HEK293 (cell line): ENCODE data around the gene MICU1.

Experiments
- BCL11A ChIP-seq: fragments of 450-650 bp; formaldehyde crosslinking; IDR thresholded peaks from 2 replicates; pipeline ENCODE4 v1.5.1; 2016; ENCODE audit warnings: low read depth, missing biosample characterization, missing genetic modification characterization
- BCL6B ChIP-seq: fragments of 450-650 bp; formaldehyde crosslinking; IDR thresholded peaks from 2 replicates; pipeline ENCODE4 v1.5.1; 2017; ENCODE audit warnings: missing biosample characterization, missing genetic modification characterization
- CTCF ChIP-seq: fragments of 450-650 bp; formaldehyde crosslinking; IDR thresholded peaks from 2 replicates; pipeline ENCODE4 v1.5.1; 2016; ENCODE audit warnings: missing biosample characterization, missing genetic modification characterization
- MYNN ChIP-seq: fragments of 450-650 bp; formaldehyde crosslinking; IDR thresholded peaks from 2 replicates; pipeline ENCODE4 v1.5.1; 2016; ENCODE audit warnings: missing biosample characterization, missing genetic modification characterization, borderline replicate concordance
- REST ChIP-seq: fragments of 450-650 bp; formaldehyde crosslinking; IDR thresholded peaks from 2 replicates; pipeline ENCODE4 v1.5.1; 2016; ENCODE audit warnings: missing biosample characterization, missing genetic modification characterization
- SETDB1 ChIP-seq: IDR thresholded peaks from one replicate; pipeline ENCODE4 v1.6.1; 2017; ENCODE audit warnings: mild to moderate bottlenecking, low read length, moderate library complexity, mixed read lengths; ENCODE audit not compliant: insufficient read length
- YY1 ChIP-seq: fragments of 450-650 bp; formaldehyde crosslinking; IDR thresholded peaks from 2 replicates; pipeline ENCODE4 v1.5.1; 2018; ENCODE audit warnings: missing biosample characterization, missing genetic modification characterization
- ZBTB26 ChIP-seq: fragments of 450-650 bp; formaldehyde crosslinking; optimal IDR thresholded peaks from 2 replicates; pipeline ENCODE3; 2016; ENCODE audit warnings: missing biosample characterization, mild to moderate bottlenecking, missing genetic modification characterization
- ZNF292 ChIP-seq: fragments of 450-650 bp; formaldehyde crosslinking; IDR thresholded peaks from 2 replicates; pipeline ENCODE4 v1.5.1; 2016; ENCODE audit warnings: low read depth, missing biosample characterization, missing genetic modification characterization, borderline replicate concordance
- ZNF324 ChIP-seq: fragments of 450-650 bp; formaldehyde crosslinking; IDR thresholded peaks from 2 replicates; pipeline ENCODE4 v1.5.1; 2016; ENCODE audit warnings: missing biosample characterization, missing genetic modification characterization
- ZNF362 ChIP-seq: fragments of 450-650 bp; formaldehyde crosslinking; IDR thresholded peaks from 2 replicates; pipeline ENCODE4 v1.5.1; 2016; ENCODE audit warnings: missing biosample characterization, missing genetic modification characterization
- ZNF549 ChIP-seq: fragments of 450-650 bp; IDR thresholded peaks from 2 replicates; pipeline ENCODE4 v1.5.1; 2018; ENCODE audit warnings: missing biosample characterization, missing genetic modification characterization, mild to moderate bottlenecking, inconsistent platforms, moderate library complexity
- ZNF558 ChIP-seq: fragments of 450-650 bp; formaldehyde crosslinking; IDR thresholded peaks from 2 replicates; pipeline ENCODE4 v1.5.1; 2016; ENCODE audit warnings: missing biosample characterization, missing genetic modification characterization
- ZNF560 ChIP-seq: fragments of 450-650 bp; formaldehyde crosslinking; IDR thresholded peaks from 2 replicates; pipeline ENCODE4 v1.5.1; 2017; ENCODE audit warnings: missing biosample characterization, missing genetic modification characterization, borderline replicate concordance

GRCh38 chr10:72653383-72654096 lies 27.7 kb upstream of the MICU1 start:
- TF ChIP-seq CTCF (tag by site-specific recombination) (no peak), ZNF549 (tag by site-specific recombination) (no peak), ZNF292 (tag by site-specific recombination) (no peak), ZNF560 (tag by site-specific recombination) (no peak), REST (tag by site-specific recombination) (no peak), BCL6B (tag by site-specific recombination) (no peak), YY1 (tag by site-specific recombination) (no peak), ZNF324 (tag by site-specific recombination) (no peak), SETDB1 (no peak), ZBTB26 (tag by site-specific recombination) (no peak), ZNF362 (tag by site-specific recombination) (no peak), BCL11A (no peak), MYNN (tag by site-specific recombination) (no peak), ZNF558 (tag by site-specific recombination) (no peak)
